ENCODE data around the gene POLR2E. TPM values are rescaled to one million over a fixed set of nuclear protein-coding genes. Genes with fewer than 3 reads are reported as not detected.

POLR2E gene
- total and polyA plus RNA-seq, 2 of the 13 experiments (the other 11 are each of a cell fraction or from before 2014, with no cell fraction given) = 140 to 272 TPM

DNA sequence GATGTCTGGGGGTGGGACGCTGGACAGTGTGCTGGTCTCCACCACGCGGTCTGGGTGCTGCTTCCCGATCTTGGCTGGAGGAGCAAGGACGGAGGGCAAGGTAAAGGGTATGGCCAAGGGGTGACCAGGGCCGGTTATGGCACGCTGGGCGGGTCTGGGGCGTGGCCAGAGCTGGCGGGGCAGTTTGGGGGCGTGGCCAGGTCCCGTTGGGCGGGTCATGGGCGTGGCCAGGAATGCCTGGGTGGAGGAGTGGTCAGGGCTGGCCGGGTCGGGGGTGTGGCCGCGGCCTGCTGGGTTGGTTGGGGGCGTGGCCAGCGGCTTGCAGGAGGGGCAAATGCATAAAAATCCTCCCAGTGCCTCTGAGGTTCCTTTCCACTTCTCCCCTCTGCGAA is 27.8 kb upstream of the POLR2E start:
- ATAC-seq (peak; percentile 59), DNase-seq (ENCODE audit: low spot score) (peak; percentile 29), FAIRE-seq (no peak)
- no peaks in the 10 kb centered on the region for H3K27me3 ChIP-seq (ENCODE audit: control insufficient read depth in 1 of 2, insufficient read depth in 2 of 2, low read length in 2 of 2)
- H3K4me1 ChIP-seq (ENCODE audit: insufficient read depth, low read length) = no peaks in the 10 kb centered on the region
- H3K4me3 ChIP-seq (replicated peaks in 1 of 3; ENCODE audit: insufficient read depth in 1 of 3, low read depth in 2 of 3, low read length in 3 of 3) = no peak overlapping the region
- no peaks in the 10 kb centered on the region for H3K79me2 ChIP-seq (ENCODE audit: insufficient read depth, low read length)
- ChIA-PET POLR2A (interaction anchor here (1.2 kb wide), 1 partner anchor 9 kb away, joined by 5 read pairs; no protein-coding TSS in a partner anchor), CTCF (ENCODE audit: low intra/inter-chr PET ratio, low total read pairs) (no interaction called here)
- H3K9ac ChIP-seq (ENCODE audit: insufficient read depth, low read depth, low read length) = no peak overlapping the region
- in situ Hi-C loops (cut with HindIII; ENCODE audit: extremely low pct_ligation_motif_present, low pct_unique_long_range_greater_than_20kb) = no loop called here
- 72% methylated on average over 18 of the region's 21 CpGs for WGBS (ENCODE audit: low lambda C conversion rate)
- no peaks in the 10 kb centered on the region for H4K20me1 ChIP-seq (ENCODE audit: insufficient read depth, low read length)
- BruUV-seq (replicated peaks) = no TSS peak
- H3K4me2 ChIP-seq (ENCODE audit: low read depth, low read length) = no peak overlapping the region
- TF ChIP-seq SP4 (CRISPR knock-in tag; IDR thresholded peaks at IDR 0.05) = peak; percentile 72
- TF ChIP-seq SP1 (IDR thresholded peaks at IDR 0.05) = peak; percentile 99
- TF ChIP-seq SP1 (CRISPR knock-in tag; IDR thresholded peaks at IDR 0.05) = peak; percentile 97
- TF ChIP-seq MTF1 (CRISPR knock-in tag; IDR thresholded peaks at IDR 0.05) = no peak
- TF ChIP-seq HNRNPL (IDR thresholded peaks at IDR 0.05; ENCODE audit: low read depth, low read length) = peak; percentile 51; the same call in 1 of the 2 replicates
- no peak for TF ChIP-seq ESRRA (CRISPR knock-in tag; IDR thresholded peaks at IDR 0.05; ENCODE audit: low read depth)
- TF ChIP-seq PCBP1 (IDR thresholded peaks at IDR 0.05; ENCODE audit: borderline replicate concordance, low read depth, low read length) = 0 out of 2 replicates have a peak, but pooled peaks have one; percentile 64
- TF ChIP-seq, protein P1, sequence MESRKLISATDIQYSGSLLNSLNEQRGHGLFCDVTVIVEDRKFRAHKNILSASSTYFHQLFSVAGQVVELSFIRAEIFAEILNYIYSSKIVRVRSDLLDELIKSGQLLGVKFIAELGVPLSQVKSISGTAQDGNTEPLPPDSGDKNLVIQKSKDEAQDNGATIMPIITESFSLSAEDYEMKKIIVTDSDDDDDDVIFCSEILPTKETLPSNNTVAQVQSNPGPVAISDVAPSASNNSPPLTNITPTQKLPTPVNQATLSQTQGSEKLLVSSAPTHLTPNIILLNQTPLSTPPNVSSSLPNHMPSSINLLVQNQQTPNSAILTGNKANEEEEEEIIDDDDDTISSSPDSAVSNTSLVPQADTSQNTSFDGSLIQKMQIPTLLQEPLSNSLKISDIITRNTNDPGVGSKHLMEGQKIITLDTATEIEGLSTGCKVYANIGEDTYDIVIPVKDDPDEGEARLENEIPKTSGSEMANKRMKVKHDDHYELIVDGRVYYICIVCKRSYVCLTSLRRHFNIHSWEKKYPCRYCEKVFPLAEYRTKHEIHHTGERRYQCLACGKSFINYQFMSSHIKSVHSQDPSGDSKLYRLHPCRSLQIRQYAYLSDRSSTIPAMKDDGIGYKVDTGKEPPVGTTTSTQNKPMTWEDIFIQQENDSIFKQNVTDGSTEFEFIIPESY (CRISPR knock-in tag; IDR thresholded peaks at IDR 0.05) = peak; percentile 88; the same call in 1 of the 2 replicates
- H3K9me3 ChIP-seq (ENCODE audit: low read length) = no peaks in the 10 kb centered on the region
- peaks cover 22 to 47% of the 10 kb centered on the region in 2 experiments; a peak in 4 of 5 replicates for H3K36me3 ChIP-seq (replicated peaks in 1 of 2; ENCODE audit: control insufficient read depth in 1 of 2, insufficient read depth in 2 of 2, low read length in 2 of 2)
- no peak overlapping the region for H3K27ac ChIP-seq (ENCODE audit: extremely low read length, insufficient read depth, low read length)
- no peak overlapping the region for H2AFZ ChIP-seq (ENCODE audit: low read length)
- intact Hi-C loops (cut with micrococcal nuclease; ENCODE audit: unreplicated experiment) = no loop called here
